Measurements from ENCODE around the gene CFAP74. TPM values are rescaled to one million over a fixed set of nuclear protein-coding genes. Genes with fewer than 3 reads are reported as not detected.

Gene CFAP74
- total RNA-seq, 3 donors from 2014 or later (not counting 1 experiment from before 2014, with no cell fraction given): not detected

GRCh38 chr1:1929102-1929638 is 74.4 kb downstream of the CFAP74 start:
- no peak overlapping the region for H3K4me3 ChIP-seq (ENCODE audit: low read length)
- no peak overlapping the region for H3K27ac Mint-ChIP-seq
- TF ChIP-seq CTCF (IDR thresholded peaks at IDR 0.05): no peak
- no peak overlapping the region for H3K27ac ChIP-seq (ENCODE audit: low read length)
- H3K27me3 Mint-ChIP-seq (ENCODE audit: low read depth in 2 of 2): peaks cover 0 to under 1% of the 10 kb centered on the region in 2 donors
- DNase-seq (no peak), ATAC-seq (no peak)
- no peak overlapping the region for H3K4me3 Mint-ChIP-seq
- H3K9me3 ChIP-seq (ENCODE audit: control insufficient read depth, insufficient read depth, low read length): no peaks in the 10 kb centered on the region
- H3K27me3 ChIP-seq (ENCODE audit: control insufficient read depth, insufficient read depth, low read length): no peaks in the 10 kb centered on the region
- intact Hi-C loops (cut with micrococcal nuclease): no loop called here
- H3K36me3 Mint-ChIP-seq: no peaks in the 10 kb centered on the region
- WGBS (ENCODE audit: insufficient coverage): 87% methylated on average over 9 of the region's 10 CpGs
- H3K4me1 Mint-ChIP-seq: no peaks in the 10 kb centered on the region
- H3K9me3 Mint-ChIP-seq: no peaks in the 10 kb centered on the region
- H3K36me3 ChIP-seq (ENCODE audit: control insufficient read depth, insufficient read depth, low read length): no peaks in the 10 kb centered on the region
- no peaks in the 10 kb centered on the region for H3K4me1 ChIP-seq (ENCODE audit: control insufficient read depth, insufficient read depth, low read length)

GRCh38 chr1:1928231-1929101 is 75.1 kb downstream of the CFAP74 start:
- intact Hi-C loops (cut with micrococcal nuclease): no loop called here
- Mint-ChIP-seq H3K4me3 (no peak overlapping the region), H3K9me3 (no peaks in the 10 kb centered on the region), H3K27ac (no peak overlapping the region), H3K27me3 (ENCODE audit: low read depth in 2 of 2) (no peaks in the 10 kb centered on the region), H3K4me1 (no peaks in the 10 kb centered on the region), H3K36me3 (no peaks in the 10 kb centered on the region)
- DNase-seq (no peak), ATAC-seq (no peak)
- Histone ChIP-seq H3K27ac (ENCODE audit: low read length) (no peak overlapping the region), H3K4me1 (ENCODE audit: control insufficient read depth, insufficient read depth, low read length) (no peaks in the 10 kb centered on the region), H3K9me3 (ENCODE audit: control insufficient read depth, insufficient read depth, low read length) (no peaks in the 10 kb centered on the region), H3K27me3 (ENCODE audit: control insufficient read depth, insufficient read depth, low read length) (no peaks in the 10 kb centered on the region), H3K4me3 (ENCODE audit: low read length) (no peak overlapping the region), H3K36me3 (ENCODE audit: control insufficient read depth, insufficient read depth, low read length) (no peaks in the 10 kb centered on the region)
- WGBS (ENCODE audit: insufficient coverage): 80% methylated on average over 32 of the region's 34 CpGs
- TF ChIP-seq CTCF (IDR thresholded peaks at IDR 0.05): no peak

- ATAC-seq: no peak
Observed at GRCh38 chr1:1927751-1928150, 75.8 kb downstream of the CFAP74 start.

More at GRCh38 chr1:1927751-1928150, 75.8 kb downstream of the CFAP74 start:
- Mint-ChIP-seq H3K36me3 (no peaks in the 10 kb centered on the region), H3K9me3 (no peaks in the 10 kb centered on the region), H3K4me1 (no peaks in the 10 kb centered on the region), H3K27ac (no peak overlapping the region), H3K4me3 (no peak overlapping the region), H3K27me3 (ENCODE audit: low read depth in 2 of 2) (no peaks in the 10 kb centered on the region)
- no peak for TF ChIP-seq CTCF (IDR thresholded peaks at IDR 0.05)
- H3K36me3 ChIP-seq (ENCODE audit: control insufficient read depth, insufficient read depth, low read length): no peaks in the 10 kb centered on the region
- no peaks in the 10 kb centered on the region for H3K9me3 ChIP-seq (ENCODE audit: control insufficient read depth, insufficient read depth, low read length)
- H3K27me3 ChIP-seq (ENCODE audit: control insufficient read depth, insufficient read depth, low read length): no peaks in the 10 kb centered on the region
- no peak for DNase-seq
- intact Hi-C loops (cut with micrococcal nuclease): no loop called here
- no peaks in the 10 kb centered on the region for H3K4me1 ChIP-seq (ENCODE audit: control insufficient read depth, insufficient read depth, low read length)
- no peak overlapping the region for H3K27ac ChIP-seq (ENCODE audit: low read length)
- WGBS (ENCODE audit: insufficient coverage): 91% methylated on average over 25 of the region's 25 CpGs
- H3K4me3 ChIP-seq (ENCODE audit: low read length): no peak overlapping the region
